Ishikawa (cell line): ENCODE results near the gene CD300C.

Source experiments
- CEBPB ChIP-seq: IDR thresholded peaks from 2 replicates; pipeline ENCODE4 v1.6.1; 2012
- CREB1 ChIP-seq: IDR thresholded peaks from 2 replicates; pipeline ENCODE4 v1.6.1; 2012; ENCODE audit warnings: low read depth
- EGR1 ChIP-seq: IDR thresholded peaks from 2 replicates; pipeline ENCODE4 v1.6.1; 2012
- EP300 ChIP-seq: IDR thresholded peaks from 2 replicates; pipeline ENCODE4 v1.6.1; 2012; ENCODE audit warnings: borderline replicate concordance
- FOXM1 ChIP-seq: IDR thresholded peaks from 2 replicates; pipeline ENCODE4 v1.6.1; 2012; ENCODE audit warnings: low read depth, borderline replicate concordance
- NFIC ChIP-seq: IDR thresholded peaks from 2 replicates; pipeline ENCODE4 v1.6.1; 2012
- RAD21 ChIP-seq: IDR thresholded peaks from 2 replicates; pipeline ENCODE4 v1.6.1; 2012; ENCODE audit warnings: low read depth
- TAF1 ChIP-seq: IDR thresholded peaks from 2 replicates; pipeline ENCODE4 v1.6.1; 2012; ENCODE audit warnings: low read depth, mild to moderate bottlenecking
- TCF12 ChIP-seq: IDR thresholded peaks from 2 replicates; pipeline ENCODE4 v1.6.1; 2012; ENCODE audit warnings: low read depth
- TEAD4 ChIP-seq: IDR thresholded peaks from 2 replicates; pipeline ENCODE4 v1.6.1; 2012
- USF1 ChIP-seq: IDR thresholded peaks from 2 replicates; pipeline ENCODE4 v1.6.1; 2012
- YY1 ChIP-seq: IDR thresholded peaks from 2 replicates; pipeline ENCODE4 v1.6.1; 2012; ENCODE audit warnings: low read depth
- ZBTB7A ChIP-seq: IDR thresholded peaks from 2 replicates; pipeline ENCODE4 v1.6.1; 2012; ENCODE audit warnings: low read depth
- TF ChIP-seq, protein P1 (sequence below): IDR thresholded peaks from 2 replicates; pipeline ENCODE4 v1.6.1; 2012; ENCODE audit warnings: low read depth, mild to moderate bottlenecking
- TF ChIP-seq, protein P2 (sequence below): IDR thresholded peaks from 2 replicates; pipeline ENCODE4 v1.6.1; 2012

The CD300C gene

DNA sequence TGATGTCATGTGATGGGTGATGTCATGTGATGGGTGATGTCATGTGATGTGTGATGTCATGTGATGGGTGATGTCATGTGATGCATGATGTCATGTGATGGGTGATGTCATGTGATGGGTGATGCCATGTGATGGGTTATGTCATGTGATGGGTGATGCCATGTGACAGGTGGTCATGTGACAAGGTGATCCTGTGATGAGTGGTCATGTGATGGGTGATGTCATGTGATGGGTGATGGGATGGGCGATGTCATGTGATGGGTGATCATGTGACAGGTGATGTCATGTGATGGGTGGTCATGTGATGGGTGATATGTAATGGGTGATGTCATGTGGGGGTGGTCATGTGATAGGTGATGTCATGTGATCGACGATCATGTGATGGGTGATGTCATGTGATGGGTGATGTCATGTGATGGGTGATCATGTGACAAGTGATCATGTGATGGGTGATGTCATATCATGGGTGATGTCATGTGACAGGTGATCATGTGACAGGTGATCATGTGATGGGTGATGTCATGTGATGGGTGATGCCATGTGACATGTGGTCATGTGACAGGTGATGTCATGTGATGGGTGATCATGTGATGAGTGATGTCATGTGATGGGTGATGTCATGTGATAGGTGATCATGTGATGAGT, 31.8 kb downstream of the CD300C start:
- peak; percentile 92 for TF ChIP-seq USF1
- no peak for TF ChIP-seq EP300
- TF ChIP-seq TCF12 = no peak
- TF ChIP-seq TEAD4 = no peak

GRCh38 chr17:74512624-74513091, 33.3 kb downstream of the CD300C start:
- no peak for TF ChIP-seq TEAD4
- TF ChIP-seq TAF1 = no peak
- no peak for TF ChIP-seq USF1
- TF ChIP-seq FOXM1 = no peak
- TF ChIP-seq NFIC = no peak
- TF ChIP-seq, protein P1, sequence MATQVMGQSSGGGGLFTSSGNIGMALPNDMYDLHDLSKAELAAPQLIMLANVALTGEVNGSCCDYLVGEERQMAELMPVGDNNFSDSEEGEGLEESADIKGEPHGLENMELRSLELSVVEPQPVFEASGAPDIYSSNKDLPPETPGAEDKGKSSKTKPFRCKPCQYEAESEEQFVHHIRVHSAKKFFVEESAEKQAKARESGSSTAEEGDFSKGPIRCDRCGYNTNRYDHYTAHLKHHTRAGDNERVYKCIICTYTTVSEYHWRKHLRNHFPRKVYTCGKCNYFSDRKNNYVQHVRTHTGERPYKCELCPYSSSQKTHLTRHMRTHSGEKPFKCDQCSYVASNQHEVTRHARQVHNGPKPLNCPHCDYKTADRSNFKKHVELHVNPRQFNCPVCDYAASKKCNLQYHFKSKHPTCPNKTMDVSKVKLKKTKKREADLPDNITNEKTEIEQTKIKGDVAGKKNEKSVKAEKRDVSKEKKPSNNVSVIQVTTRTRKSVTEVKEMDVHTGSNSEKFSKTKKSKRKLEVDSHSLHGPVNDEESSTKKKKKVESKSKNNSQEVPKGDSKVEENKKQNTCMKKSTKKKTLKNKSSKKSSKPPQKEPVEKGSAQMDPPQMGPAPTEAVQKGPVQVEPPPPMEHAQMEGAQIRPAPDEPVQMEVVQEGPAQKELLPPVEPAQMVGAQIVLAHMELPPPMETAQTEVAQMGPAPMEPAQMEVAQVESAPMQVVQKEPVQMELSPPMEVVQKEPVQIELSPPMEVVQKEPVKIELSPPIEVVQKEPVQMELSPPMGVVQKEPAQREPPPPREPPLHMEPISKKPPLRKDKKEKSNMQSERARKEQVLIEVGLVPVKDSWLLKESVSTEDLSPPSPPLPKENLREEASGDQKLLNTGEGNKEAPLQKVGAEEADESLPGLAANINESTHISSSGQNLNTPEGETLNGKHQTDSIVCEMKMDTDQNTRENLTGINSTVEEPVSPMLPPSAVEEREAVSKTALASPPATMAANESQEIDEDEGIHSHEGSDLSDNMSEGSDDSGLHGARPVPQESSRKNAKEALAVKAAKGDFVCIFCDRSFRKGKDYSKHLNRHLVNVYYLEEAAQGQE = no peak
- no peak for TF ChIP-seq YY1
- TF ChIP-seq TCF12 = no peak
- no peak for TF ChIP-seq ZBTB7A
- no peak for TF ChIP-seq EP300
- no peak for TF ChIP-seq RAD21
- TF ChIP-seq CEBPB = no peak

- TF ChIP-seq, protein P1 = no peak
- no peak for TF ChIP-seq NFIC
- no peak for TF ChIP-seq YY1
- no peak for TF ChIP-seq EGR1
- no peak for TF ChIP-seq TAF1
- no peak for TF ChIP-seq USF1
- TF ChIP-seq EP300 = no peak
- TF ChIP-seq RAD21 = no peak
- no peak for TF ChIP-seq TCF12
- TF ChIP-seq CEBPB = no peak
- TF ChIP-seq ZBTB7A = no peak
- no peak for TF ChIP-seq FOXM1
Measured at GRCh38 chr17:74512036-74512435, 33.9 kb downstream of the CD300C start.

DNA sequence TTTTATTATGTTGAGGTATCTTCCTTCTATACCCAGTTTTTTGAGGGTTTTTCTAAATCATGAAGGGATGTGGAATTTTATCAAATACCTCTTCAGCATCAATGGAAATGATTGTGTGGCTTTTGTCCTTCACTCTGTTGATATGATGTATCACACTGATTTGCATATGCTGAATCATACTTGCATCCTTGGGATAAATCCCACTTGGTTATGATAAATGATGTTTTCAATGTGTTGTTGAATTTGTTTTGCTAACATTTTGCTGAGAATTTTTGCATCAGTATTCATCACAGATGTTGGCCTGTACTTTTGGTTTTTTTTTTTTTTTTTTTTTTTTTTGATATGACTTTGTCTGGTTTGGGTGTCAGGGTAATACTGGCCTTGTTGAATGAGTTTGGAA, 37.8 kb downstream of the CD300C start:
- TF ChIP-seq FOXM1 (no peak), TEAD4 (no peak), EGR1 (no peak), CEBPB (no peak), CREB1 (no peak), NFIC (no peak)
- TF ChIP-seq, protein P2, sequence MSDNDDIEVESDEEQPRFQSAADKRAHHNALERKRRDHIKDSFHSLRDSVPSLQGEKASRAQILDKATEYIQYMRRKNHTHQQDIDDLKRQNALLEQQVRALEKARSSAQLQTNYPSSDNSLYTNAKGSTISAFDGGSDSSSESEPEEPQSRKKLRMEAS = no peak

GRCh38 chr17:74502861-74503260, 43.1 kb downstream of the CD300C start:
- TF ChIP-seq YY1 = no peak
- TF ChIP-seq TCF12 = no peak
- TF ChIP-seq TEAD4 = no peak
- no peak for TF ChIP-seq USF1
- no peak for TF ChIP-seq CEBPB
- TF ChIP-seq CREB1 = no peak
- TF ChIP-seq, protein P2 = no peak

GRCh38 chr17:74499992-74500391, 45.9 kb downstream of the CD300C start:
- TF ChIP-seq TCF12 (no peak), CREB1 (no peak), FOXM1 (no peak), CEBPB (no peak), TAF1 (no peak), TEAD4 (no peak), ZBTB7A (no peak), NFIC (no peak), RAD21 (no peak), YY1 (no peak), USF1 (no peak), EGR1 (no peak), EP300 (no peak)
- TF ChIP-seq, protein P1 = no peak
- TF ChIP-seq, protein P2 = no peak
